GM19324 (cell line): ENCODE measurements around the gene RSRC2.
"Not testable (repeated sequence)": the region's sequence is repeated elsewhere in the genome, so short reads cannot be mapped to it uniquely, and the experiment has no call there.

Experiments
- ATAC-seq: cut with Tn5 transposase; IDR thresholded peaks from one replicate; pipeline ENCODE4 v1.9.1; 2021; ENCODE audit warnings: mild to moderate bottlenecking, moderate library complexity; ENCODE audit not compliant: unreplicated experiment, low FRiP score

RSRC2 gene

GRCh38 chr12:122487807-122488206 is 38.9 kb downstream of the RSRC2 start:
- ATAC-seq: not testable (repeated sequence)

DNA sequence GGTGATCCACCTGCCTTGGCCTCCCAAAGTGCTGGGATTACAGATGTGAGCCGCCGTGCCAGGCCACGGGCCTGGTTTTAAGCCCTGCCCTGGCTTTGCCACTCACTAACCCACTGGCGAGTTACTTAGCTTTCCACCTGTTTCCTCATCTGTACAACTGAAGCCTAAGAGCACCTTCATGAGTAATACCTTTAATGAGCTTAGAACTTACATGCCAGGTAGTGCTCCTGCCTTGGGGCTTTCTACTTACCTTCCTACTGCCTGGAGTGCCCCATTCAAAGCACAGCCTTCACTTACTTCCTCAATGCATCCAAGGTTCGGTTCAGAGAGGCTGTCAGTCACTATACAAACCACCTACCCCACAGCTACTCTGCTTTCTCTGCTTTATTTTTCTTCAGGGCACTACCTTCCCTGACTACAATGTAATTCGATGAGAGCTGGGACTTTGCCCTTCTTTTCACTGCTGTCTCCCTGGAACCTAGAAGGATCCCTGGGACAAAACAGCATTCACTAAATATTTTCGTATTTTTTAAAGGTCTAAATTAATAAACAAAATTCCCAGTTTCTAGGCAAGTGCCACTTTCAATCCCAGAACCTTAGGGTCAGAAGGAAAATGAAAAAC is 39.8 kb downstream of the RSRC2 start:
- ATAC-seq: no peak

- not testable (repeated sequence) for ATAC-seq
Observed at GRCh38 chr12:122486360-122486759, 40.4 kb downstream of the RSRC2 start.

GRCh38 chr12:122484385-122484784 is 42.4 kb downstream of the RSRC2 start:
- ATAC-seq: not testable (repeated sequence)

DNA sequence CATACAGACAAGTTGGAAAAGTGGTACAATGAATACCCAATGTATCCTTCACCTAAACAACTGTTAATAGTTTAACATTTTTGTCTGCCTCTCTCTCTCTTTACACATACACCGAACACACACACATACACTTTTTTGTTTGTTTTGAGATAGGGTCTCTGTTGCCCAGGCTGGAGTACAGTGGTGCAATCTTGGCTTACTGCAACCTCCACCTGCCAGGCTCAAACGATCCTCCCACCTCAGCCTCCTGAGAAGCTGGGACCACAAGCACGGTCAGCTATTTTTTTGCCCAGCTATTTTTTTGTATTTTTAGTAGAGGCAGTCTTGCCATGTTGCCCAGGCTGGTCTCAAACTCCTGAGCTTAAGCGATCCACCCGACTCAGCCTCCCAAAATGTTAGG is 42.8 kb downstream of the RSRC2 start:
- ATAC-seq: no peak

- ATAC-seq: no peak
Observed at GRCh38 chr12:122481861-122482260, 44.9 kb downstream of the RSRC2 start.

GRCh38 chr12:122480753-122481152 is 46.0 kb downstream of the RSRC2 start:
- ATAC-seq: no peak

DNA sequence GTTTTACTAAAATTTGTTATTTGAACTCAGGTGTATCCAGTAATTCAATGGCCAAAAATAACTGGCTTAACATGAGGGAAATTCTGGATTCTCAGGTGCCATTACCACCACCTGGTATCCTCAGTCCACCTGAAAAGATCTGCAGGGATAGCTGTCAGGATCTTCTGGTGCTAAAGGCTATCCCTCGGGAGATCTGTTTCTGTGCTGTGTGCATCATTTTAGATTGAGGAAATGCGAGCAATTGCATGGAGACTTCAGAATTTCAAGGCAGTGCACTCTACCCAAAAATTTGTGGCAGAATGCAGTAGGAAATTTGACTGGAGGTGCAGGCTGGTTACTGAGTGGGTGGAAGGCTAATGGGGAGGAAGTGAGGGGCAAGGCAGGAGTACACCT is 52.4 kb downstream of the RSRC2 start:
- no peak for ATAC-seq

GRCh38 chr12:122473543-122474323 is 53.0 kb downstream of the RSRC2 start:
- no peak for ATAC-seq

DNA sequence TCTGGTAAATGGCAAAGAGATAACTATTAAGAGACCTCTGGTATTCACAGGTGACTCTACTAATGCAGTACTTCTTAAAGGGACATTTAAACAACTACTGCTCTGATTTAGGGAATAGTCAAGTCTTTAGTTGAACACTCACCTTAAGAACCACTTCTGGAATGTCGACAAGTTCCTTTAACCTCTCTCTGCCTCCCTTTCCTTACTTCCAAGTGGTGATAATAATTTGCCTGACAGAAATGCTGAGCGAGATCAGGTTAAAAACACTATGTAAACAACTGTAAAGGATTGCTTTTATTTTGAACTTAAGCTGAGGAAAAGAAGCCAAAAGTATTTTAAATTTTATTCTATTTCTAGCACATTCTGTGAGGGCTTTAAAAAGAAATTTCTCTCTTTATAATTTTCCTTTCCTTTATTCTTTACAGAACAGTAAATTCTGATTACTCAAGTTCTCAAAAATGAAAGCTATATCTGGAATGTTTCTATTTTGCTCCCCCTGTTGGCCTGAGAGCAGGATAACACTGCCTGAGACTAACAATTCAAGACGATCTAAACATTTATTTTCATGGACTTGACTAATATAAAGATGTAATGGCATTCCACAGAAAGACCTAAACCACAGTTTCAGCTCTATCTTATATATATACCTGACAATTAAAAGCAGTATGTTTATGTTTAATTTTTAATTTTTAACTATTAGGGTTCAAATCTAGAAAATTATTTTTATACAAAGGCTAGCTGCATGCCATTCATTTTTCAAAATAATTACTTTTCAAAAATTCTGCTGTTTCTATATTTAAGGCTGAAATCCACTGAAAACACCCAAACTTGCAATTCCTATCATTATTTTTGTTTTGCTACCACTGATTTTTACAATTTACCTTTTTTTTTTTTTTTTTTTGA is 55.2 kb downstream of the RSRC2 start:
- ATAC-seq: no peak

DNA sequence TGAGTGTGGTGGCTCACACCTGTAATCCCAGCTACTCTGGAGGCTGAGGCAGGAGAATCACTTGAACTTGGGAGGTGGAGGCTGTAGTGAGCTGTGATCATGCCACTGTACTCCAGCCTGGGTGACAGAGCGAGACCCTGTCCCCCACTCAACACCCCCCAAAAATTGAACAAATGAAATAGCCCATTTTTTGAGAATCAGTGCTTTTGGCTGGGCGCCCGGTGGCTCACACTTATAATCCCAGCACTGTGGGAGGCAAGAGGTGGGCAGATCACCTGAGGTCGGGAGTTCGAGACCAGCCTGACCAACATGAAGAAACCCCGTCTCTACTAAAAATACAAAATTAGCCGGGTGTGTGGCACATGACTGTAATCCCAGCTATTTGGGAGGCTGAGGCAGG is 56.2 kb downstream of the RSRC2 start:
- not testable (repeated sequence) for ATAC-seq

DNA sequence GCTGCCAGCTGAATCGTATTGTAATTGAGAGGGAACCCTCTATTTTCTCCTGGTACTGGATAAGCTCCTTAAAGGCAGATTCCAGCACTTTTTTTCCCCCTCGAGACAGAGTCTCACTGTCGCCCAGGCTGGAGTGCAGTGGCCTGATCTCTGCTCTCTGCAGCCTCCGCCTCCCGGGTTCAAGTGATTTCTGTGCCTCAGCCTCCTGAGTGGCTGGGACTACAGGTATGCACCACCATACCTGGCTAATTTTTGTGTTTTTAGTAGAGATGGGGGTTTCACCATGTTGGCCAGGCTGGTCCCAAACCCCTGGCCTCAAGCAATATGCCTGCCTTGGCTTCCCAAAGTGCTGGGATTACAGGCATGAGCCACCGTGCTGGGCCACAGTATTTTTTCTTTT is 56.9 kb downstream of the RSRC2 start:
- not testable (repeated sequence) for ATAC-seq

GRCh38 chr12:122467983-122468382 is 58.8 kb downstream of the RSRC2 start:
- no peak for ATAC-seq

DNA sequence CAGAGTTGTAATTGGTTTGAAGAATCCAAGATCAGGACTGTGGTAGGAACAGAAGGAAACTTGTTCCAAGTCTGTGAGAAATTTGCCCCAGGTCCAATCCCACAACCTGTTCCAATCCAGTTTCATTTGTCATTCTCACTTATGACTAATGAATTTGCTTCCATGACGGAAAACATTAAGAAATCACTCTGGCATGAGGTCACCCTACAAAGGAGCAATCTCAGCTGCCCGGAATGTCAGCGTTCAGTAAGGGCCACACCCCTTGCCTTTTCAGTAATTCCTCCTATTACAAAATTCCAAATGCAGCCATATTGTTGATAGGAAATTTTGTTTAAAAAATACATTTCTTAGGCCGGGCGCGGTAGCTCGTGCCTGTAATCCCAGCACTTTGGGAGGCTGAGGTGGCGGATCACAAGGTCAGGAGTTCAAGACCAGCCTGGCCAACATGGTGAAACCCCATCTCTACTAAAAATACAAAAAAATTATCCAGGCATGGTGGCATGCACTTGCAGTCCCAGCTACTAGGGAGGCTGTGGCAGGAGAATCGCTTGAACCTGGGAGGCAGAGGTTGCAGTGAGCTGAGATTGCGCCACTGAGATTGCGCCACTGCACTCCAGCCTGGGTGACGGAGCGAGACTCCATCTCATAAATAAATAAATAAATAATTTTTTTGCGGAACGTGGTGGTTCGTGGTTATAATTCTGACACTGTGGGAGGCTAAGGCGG is 62.3 kb downstream of the RSRC2 start:
- ATAC-seq: not testable (repeated sequence)

- ATAC-seq: no peak
Observed at GRCh38 chr12:122460641-122461040, 66.1 kb downstream of the RSRC2 start.

GRCh38 chr12:122460061-122460460 is 66.7 kb downstream of the RSRC2 start:
- no peak for ATAC-seq

DNA sequence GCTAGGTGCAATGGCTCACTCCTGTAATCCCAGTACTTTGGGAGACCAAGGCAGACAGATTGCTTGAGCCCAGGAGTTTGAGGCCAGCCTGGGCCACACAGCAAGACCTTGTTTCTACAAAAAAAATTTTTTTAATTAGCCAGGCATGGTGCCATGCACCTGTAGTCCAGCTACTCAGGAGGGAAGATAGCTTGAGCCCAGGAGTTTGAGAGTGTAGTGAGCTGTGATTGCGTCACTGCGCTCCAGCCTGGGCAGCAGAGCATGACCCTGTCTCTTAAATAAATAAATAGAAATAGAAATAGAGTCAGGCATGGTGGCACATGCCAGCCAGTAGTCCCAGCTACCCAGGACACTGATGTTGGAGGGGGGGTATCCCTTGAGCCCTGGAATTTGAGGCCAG is 67.5 kb downstream of the RSRC2 start:
- no peak for ATAC-seq

GRCh38 chr12:122458105-122459035 is 68.4 kb downstream of the RSRC2 start:
- no peak for ATAC-seq

GRCh38 chr12:122457627-122458026 is 69.1 kb downstream of the RSRC2 start:
- no peak for ATAC-seq
